ENCODE results near the gene CTBP1.

DNA sequence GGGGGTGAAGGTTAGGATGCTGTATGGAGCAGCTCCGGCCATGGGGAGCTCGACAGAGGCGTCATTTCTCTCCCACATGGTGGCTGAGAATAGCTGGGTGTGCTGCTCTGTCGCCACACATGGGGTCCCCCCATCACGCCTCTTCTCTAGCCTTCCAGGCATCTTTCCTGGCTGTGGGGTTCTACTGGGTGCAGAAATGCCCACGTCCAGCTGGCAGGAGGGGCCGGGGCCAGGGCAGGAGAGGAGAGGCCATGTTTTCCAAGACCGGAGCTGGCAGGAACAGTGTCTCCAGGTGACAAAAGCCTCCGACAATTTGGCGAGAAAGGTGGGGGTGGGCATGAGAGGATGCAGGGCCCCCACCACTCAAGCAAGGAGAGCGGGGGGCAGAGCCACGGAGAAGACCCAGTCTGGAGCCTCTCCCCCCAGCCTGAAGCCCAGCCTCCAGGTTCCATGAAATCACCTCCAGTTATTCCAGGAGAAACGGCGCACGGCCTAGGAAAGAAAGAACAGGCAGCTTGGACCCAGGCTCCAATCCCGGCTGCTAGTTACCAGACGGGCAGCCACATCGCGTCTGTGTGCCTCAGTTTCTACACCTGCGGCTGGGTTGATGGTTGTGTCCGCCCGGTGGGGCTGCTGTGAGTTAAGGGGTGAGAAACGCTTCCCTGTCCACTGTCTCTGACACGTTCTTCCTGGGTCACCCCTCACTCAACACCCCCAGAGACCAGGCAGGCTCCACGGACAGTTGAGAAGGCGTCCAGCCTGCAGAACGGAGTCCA lies 49.2 kb downstream of the CTBP1 start:
- TF ChIP-seq POLR2A (IDR thresholded peaks at IDR 0.05; ENCODE audit: low read depth, low read length) (no peak), TAF1 (IDR thresholded peaks at IDR 0.05; ENCODE audit: low read depth, low read length) (no peak), POLR2AphosphoS5 (IDR thresholded peaks at IDR 0.05; ENCODE audit: low read depth, low read length) (no peak)

Data from GM12891 (cell line).